ENCODE results near the gene MSANTD3. TPM values are rescaled to one million over a fixed set of nuclear protein-coding genes. Genes with fewer than 3 reads are reported as not detected.

MSANTD3 gene
- total and polyA plus RNA-seq, 2 experiments from 2014 or later: 19.7 to 34.5 TPM

- H3K79me2 ChIP-seq (replicated peaks; ENCODE audit: insufficient read depth): no peaks in the 10 kb centered on the region
- H3K36me3 ChIP-seq (ENCODE audit: insufficient read depth): no peaks in the 10 kb centered on the region
- no peaks in the 10 kb centered on the region for H4K20me1 ChIP-seq (replicated peaks; ENCODE audit: insufficient read depth)
- H3K27ac Mint-ChIP-seq: peak overlapping the region; percentile 27; the same call in 1 of the 2 replicates
- DNase-seq (ENCODE audit: low spot score) (no peak), ATAC-seq (no peak; the same call in 1 of the 3 replicates)
- no peak overlapping the region for H3K4me3 ChIP-seq
- H3F3A ChIP-seq (replicated peaks; ENCODE audit: low read depth): 0 out of 2 replicates have a peak, but pooled peaks cover 3% of the 10 kb centered on the region
- no peak overlapping the region for H3K4me3 Mint-ChIP-seq
- H3K4me1 ChIP-seq (ENCODE audit: insufficient read depth): peaks cover 11% of the 10 kb centered on the region; the same call in 1 of the 2 replicates
- no peak for TF ChIP-seq EZH2phosphoT487 (IDR thresholded peaks at IDR 0.05; ENCODE audit: unreplicated experiment)
- TF ChIP-seq, protein P1, sequence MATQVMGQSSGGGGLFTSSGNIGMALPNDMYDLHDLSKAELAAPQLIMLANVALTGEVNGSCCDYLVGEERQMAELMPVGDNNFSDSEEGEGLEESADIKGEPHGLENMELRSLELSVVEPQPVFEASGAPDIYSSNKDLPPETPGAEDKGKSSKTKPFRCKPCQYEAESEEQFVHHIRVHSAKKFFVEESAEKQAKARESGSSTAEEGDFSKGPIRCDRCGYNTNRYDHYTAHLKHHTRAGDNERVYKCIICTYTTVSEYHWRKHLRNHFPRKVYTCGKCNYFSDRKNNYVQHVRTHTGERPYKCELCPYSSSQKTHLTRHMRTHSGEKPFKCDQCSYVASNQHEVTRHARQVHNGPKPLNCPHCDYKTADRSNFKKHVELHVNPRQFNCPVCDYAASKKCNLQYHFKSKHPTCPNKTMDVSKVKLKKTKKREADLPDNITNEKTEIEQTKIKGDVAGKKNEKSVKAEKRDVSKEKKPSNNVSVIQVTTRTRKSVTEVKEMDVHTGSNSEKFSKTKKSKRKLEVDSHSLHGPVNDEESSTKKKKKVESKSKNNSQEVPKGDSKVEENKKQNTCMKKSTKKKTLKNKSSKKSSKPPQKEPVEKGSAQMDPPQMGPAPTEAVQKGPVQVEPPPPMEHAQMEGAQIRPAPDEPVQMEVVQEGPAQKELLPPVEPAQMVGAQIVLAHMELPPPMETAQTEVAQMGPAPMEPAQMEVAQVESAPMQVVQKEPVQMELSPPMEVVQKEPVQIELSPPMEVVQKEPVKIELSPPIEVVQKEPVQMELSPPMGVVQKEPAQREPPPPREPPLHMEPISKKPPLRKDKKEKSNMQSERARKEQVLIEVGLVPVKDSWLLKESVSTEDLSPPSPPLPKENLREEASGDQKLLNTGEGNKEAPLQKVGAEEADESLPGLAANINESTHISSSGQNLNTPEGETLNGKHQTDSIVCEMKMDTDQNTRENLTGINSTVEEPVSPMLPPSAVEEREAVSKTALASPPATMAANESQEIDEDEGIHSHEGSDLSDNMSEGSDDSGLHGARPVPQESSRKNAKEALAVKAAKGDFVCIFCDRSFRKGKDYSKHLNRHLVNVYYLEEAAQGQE (IDR thresholded peaks at IDR 0.05; ENCODE audit: unreplicated experiment): no peak
- no peak for TF ChIP-seq EZH2 (IDR thresholded peaks at IDR 0.05; ENCODE audit: low read depth, unreplicated experiment)
- TF ChIP-seq, protein P2, sequence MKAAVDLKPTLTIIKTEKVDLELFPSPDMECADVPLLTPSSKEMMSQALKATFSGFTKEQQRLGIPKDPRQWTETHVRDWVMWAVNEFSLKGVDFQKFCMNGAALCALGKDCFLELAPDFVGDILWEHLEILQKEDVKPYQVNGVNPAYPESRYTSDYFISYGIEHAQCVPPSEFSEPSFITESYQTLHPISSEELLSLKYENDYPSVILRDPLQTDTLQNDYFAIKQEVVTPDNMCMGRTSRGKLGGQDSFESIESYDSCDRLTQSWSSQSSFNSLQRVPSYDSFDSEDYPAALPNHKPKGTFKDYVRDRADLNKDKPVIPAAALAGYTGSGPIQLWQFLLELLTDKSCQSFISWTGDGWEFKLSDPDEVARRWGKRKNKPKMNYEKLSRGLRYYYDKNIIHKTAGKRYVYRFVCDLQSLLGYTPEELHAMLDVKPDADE (IDR thresholded peaks at IDR 0.05): no peak
- TF ChIP-seq CTCF (conservative IDR thresholded peaks at IDR 0.05; ENCODE audit: low read depth in 2 of 2): no peak
- no peak for TF ChIP-seq ZNF114 (CRISPR knock-in tag; IDR thresholded peaks at IDR 0.05)
- TF ChIP-seq NANOG (IDR thresholded peaks at IDR 0.05; ENCODE audit: borderline replicate concordance): no peak
- TF ChIP-seq POLR2AphosphoS5 (IDR thresholded peaks at IDR 0.05; ENCODE audit: low read depth): no peak
- no peak for TF ChIP-seq JUNB (IDR thresholded peaks at IDR 0.05; ENCODE audit: unreplicated experiment)
- no peak for TF ChIP-seq STAT1 (IDR thresholded peaks at IDR 0.05; ENCODE audit: unreplicated experiment)
- TF ChIP-seq ZNF331 (CRISPR knock-in tag; IDR thresholded peaks at IDR 0.05; ENCODE audit: low read depth): no peak
- no peak for TF ChIP-seq CREB1 (CRISPR knock-in tag; IDR thresholded peaks at IDR 0.05; ENCODE audit: low read depth)
- TF ChIP-seq, protein P3, sequence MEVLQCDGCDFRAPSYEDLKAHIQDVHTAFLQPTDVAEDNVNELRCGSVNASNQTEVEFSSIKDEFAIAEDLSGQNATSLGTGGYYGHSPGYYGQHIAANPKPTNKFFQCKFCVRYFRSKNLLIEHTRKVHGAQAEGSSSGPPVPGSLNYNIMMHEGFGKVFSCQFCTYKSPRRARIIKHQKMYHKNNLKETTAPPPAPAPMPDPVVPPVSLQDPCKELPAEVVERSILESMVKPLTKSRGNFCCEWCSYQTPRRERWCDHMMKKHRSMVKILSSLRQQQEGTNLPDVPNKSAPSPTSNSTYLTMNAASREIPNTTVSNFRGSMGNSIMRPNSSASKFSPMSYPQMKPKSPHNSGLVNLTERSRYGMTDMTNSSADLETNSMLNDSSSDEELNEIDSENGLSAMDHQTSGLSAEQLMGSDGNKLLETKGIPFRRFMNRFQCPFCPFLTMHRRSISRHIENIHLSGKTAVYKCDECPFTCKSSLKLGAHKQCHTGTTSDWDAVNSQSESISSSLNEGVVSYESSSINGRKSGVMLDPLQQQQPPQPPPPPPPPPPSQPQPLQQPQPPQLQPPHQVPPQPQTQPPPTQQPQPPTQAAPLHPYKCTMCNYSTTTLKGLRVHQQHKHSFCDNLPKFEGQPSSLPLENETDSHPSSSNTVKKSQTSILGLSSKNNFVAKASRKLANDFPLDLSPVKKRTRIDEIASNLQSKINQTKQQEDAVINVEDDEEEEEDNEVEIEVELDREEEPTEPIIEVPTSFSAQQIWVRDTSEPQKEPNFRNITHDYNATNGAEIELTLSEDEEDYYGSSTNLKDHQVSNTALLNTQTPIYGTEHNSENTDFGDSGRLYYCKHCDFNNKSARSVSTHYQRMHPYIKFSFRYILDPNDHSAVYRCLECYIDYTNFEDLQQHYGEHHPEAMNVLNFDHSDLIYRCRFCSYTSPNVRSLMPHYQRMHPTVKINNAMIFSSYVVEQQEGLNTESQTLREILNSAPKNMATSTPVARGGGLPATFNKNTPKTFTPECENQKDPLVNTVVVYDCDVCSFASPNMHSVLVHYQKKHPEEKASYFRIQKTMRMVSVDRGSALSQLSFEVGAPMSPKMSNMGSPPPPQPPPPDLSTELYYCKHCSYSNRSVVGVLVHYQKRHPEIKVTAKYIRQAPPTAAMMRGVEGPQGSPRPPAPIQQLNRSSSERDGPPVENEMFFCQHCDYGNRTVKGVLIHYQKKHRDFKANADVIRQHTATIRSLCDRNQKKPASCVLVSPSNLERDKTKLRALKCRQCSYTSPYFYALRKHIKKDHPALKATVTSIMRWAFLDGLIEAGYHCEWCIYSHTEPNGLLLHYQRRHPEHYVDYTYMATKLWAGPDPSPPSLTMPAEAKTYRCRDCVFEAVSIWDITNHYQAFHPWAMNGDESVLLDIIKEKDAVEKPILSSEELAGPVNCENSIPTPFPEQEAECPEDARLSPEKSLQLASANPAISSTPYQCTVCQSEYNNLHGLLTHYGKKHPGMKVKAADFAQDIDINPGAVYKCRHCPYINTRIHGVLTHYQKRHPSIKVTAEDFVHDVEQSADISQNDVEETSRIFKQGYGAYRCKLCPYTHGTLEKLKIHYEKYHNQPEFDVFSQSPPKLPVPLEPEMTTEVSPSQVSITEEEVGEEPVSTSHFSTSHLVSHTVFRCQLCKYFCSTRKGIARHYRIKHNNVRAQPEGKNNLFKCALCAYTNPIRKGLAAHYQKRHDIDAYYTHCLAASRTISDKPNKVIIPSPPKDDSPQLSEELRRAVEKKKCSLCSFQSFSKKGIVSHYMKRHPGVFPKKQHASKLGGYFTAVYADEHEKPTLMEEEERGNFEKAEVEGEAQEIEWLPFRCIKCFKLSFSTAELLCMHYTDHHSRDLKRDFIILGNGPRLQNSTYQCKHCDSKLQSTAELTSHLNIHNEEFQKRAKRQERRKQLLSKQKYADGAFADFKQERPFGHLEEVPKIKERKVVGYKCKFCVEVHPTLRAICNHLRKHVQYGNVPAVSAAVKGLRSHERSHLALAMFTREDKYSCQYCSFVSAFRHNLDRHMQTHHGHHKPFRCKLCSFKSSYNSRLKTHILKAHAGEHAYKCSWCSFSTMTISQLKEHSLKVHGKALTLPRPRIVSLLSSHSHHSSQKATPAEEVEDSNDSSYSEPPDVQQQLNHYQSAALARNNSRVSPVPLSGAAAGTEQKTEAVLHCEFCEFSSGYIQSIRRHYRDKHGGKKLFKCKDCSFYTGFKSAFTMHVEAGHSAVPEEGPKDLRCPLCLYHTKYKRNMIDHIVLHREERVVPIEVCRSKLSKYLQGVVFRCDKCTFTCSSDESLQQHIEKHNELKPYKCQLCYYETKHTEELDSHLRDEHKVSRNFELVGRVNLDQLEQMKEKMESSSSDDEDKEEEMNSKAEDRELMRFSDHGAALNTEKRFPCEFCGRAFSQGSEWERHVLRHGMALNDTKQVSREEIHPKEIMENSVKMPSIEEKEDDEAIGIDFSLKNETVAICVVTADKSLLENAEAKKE (CRISPR knock-in tag; IDR thresholded peaks at IDR 0.05): no peak
- H3K27me3 Mint-ChIP-seq (ENCODE audit: insufficient read depth, low read depth, poor library complexity): peaks cover 4% of the 10 kb centered on the region
- peaks cover 11% of the 10 kb centered on the region for H3K9me3 Mint-ChIP-seq
- no peak overlapping the region for H3K27ac ChIP-seq (ENCODE audit: low read depth)
- no peak overlapping the region for H2AFZ ChIP-seq
- peaks cover 16% of the 10 kb centered on the region for H3K36me3 Mint-ChIP-seq (ENCODE audit: low read depth)
- H3K4me2 ChIP-seq: 0 out of 2 replicates have a peak overlapping the region, but pooled peaks have one; percentile 12
- H3K27me3 ChIP-seq (ENCODE audit: insufficient read depth): no peaks in the 10 kb centered on the region
- H3K9me2 ChIP-seq (ENCODE audit: insufficient read depth): no peaks in the 10 kb centered on the region
- peaks cover 10% of the 10 kb centered on the region; the same call in 2 of the 3 replicates for H3K4me1 Mint-ChIP-seq
Observed at GRCh38 chr9:100397529-100398266, 29.2 kb upstream of the MSANTD3 start.

Measured in GM23338 (cell line).